Superior temporal gyrus (tissue), 1 donor: ENCODE measurements around the gene TMEM51.
"Not testable (repeated sequence)": the region's sequence is repeated elsewhere in the genome, so short reads cannot be mapped to it uniquely, and the experiment has no call there.

Source experiments
- DNase-seq: peaks from one replicate; pipeline ENCODE4 v3.0.0-alpha.2; 2016; ENCODE audit errors: extremely low spot score

The TMEM51 gene

DNA sequence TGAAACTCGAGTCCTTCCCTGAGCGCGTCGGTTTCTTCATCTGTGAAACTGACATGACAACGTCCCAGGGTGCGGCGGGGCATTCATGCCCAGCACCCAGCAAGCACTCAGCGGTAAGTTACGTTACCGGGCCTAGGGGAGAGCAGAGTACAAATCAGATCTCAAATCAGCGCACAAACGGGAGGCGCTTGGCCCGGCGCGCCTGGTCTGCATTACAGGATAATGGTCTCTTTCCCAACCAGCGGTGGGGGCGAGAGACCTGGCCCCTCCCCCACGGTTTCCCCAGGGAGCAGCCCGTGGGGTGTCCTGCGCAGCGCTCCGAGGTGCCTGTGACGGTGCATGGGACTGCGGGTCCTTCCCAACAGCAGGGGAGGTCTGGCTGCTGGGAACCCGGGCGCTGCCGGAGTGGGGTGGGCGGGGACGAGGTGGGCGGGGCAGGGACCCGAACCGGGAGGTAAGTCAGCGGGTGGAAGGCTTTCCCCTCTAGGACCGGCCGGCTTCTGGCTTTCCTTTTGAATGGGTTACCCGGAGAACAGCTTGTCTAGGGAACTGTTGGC, 1.0 kb downstream of the TMEM51 start:
- no peak for DNase-seq

DNA sequence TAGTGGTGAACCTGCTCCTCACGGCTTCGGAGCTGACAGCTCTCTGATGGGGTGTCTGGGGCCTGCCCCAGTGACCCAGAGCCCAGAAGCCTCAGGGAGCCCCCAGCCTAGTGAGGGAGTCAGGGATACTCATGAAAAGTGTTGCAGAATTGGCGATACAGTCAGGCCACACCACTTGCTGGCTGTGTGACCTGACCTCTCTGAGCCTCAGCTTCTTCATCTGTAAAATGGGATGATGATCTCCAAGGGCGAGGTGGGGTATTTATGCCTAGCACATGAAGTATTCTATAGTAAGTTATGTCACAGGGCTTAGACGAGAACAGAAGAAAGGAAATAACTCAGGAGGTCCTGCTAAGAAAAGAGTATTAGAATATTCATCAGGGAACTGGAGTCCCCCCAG, 1.6 kb downstream of the TMEM51 start:
- DNase-seq: no peak

DNA sequence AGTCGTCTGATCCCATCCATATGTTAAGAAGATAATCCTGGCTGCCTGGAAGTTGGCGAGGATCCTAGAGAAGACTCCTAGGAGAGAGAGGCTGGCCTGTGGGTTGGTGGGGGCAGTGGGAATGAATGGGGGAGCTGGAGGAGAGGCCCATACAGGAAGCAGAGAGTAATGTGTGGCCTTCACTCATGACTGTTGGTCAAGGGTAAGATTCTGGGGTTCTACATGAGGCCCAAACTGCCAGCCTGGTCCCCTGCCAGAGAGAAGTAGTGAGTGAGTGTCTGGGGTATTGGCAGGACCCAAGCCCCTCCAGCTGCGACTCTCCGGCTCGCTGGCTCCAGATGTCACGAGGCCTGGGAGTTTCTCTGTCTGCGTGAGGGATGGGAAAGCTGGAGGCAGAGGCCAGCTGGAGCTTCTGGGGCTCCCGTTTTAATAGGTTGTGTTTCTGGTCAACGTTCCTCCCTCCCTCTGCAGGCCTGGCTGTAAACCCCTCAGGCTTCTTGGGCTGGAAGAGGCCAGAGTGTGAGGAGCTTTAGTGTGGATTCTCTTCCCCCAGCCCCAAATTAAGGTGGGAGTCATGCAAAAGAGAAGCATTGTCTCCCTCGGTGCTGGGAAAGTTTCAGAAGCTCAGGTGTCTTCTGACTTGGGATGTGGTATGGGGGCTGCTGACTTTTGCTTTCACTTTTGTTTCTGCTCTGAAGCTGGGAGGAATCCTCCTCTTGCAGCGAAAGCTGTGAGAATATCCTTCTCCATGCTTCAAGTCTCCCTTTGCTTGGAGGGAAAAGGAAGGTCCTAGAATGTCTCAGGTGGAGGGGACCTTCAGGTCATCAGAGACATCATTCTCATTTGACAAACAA, 2.6 kb downstream of the TMEM51 start:
- no peak for DNase-seq

DNA sequence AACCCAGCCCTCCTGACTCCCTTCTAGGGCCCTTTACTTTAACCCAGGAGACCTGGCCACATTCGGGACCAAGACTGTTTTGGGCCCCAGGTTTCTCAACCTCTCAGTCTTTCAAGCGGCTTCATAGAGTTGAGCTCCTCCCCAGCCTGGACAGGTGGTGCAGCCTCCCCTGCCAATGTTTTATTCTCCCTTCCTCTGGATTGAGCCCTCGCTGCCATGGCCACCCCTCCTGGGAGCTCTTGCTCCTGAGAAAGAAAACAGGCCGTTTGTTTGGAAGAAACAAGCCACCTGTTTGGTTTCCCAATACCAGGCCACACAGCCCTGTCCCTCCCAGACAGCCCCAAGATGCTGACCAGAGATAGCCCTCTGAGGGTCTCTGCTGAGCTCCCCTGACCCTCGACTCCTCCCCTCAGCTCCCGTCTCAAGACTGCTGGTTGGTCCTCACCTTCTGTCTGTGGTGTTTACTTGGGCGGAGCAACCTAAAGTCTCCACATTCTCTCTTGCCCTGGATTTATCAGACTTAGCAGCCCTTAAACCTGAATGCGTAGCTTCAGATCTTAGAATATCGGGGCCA, 3.3 kb downstream of the TMEM51 start:
- no peak for DNase-seq

DNA sequence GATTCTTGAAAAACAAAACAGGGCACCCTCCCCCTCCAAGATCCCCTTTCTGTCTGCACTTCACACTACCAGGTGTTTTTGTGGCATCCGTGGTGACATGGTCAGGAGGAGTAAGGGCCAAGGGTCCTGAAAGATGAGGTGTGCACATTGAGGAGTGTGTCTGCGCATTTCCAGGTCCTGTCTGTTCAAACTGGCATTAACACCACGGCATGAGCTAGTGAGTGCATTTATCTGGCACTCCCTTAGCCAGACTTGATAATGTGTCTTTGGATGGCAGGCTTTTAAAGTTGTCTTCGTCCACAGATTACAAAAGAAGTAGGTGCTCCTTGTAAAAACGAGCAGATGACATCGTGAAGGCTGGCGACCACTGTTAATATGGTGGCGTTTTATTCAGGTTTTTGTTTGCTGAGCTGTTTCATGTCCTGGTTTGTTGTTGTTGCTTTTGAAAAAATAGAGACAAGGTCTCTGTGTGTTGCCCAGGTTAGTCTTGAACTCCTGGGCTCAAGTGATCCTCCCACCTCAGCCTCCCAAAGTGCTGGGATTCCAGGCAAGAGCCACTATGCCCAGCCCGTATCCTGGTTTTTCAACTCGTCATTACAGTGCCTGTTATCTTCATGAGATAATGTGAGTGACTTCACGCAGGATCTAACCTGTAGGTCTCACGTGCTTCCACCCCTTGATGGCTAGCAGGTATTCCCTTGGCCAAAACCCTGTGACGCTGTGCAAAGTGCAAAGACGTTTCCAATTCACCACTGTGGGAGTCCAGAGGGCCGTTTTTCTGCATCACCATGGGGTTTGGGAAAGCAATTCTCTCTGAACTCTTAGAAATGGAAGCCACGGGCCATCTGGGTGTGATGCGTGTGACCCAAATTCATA, 4.2 kb downstream of the TMEM51 start:
- no peak for DNase-seq

DNA sequence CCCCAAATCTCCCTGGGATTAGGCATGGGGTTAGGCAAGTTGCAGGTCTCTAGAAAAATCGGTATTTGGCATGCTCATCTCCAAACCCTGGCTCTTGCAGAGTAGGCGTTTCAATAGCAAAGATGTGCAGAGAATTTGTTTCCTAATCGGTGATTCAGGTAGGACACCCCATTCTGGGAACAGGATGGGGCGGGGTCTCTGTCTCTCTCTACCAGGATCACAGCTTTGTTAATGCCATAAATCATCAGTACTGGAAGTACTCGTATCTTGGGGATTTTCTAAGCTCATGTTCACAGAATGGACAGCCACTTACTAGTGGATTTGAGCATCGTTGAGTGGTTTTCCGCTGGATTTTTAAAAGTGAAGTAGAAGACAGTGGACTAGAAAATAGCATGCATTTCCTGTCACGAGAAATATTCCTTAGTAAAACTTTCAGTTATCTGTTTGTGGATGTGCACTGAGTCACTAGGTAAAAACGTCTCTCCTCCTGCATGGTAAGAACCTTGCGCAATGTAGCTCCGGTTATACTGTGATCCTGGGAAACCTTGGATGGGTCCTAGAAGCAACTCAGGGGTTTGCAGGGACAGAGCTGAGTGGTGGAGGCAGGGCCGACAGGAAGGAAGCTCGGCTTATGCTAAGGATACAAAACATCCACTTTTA, 5.1 kb downstream of the TMEM51 start:
- no peak for DNase-seq

DNA sequence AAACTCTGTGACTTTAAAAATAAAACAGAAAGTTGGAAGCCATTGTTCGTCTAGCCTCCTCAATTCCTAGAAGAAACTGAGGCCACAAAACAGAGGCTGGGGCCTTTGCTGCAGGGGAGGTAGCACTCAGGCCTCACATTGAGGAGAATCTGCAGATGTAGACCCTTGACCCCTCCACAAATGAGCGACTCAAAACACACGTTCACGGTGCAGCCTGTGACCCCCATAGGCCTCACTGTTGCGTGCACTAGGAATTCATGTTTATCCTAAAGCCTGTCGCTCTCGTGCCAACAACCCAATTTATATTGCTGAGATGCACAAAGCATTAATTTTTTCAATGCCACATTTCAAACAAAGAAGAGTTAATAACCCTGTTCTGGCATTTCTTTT, 5.6 kb downstream of the TMEM51 start:
- DNase-seq: no peak

DNA sequence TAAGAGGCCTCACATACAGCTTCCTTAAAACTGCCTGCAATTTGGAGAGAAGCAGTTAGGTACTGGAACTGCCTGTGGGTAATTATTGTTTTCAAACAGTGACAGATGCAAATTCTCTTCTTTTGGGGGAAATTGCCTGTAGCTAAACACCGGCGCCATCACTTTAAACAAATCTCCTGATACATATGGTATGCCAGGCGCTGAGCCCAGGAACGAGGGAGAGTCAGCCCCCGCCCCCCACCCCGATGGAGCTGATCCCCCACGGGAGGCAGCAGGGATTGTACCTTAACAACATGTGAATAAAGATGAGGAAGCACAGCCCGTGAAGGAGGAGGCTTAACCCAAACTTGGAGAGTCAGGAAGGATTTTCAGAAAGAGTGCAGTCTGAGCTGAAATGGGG, 7.1 kb downstream of the TMEM51 start:
- DNase-seq: no peak

DNA sequence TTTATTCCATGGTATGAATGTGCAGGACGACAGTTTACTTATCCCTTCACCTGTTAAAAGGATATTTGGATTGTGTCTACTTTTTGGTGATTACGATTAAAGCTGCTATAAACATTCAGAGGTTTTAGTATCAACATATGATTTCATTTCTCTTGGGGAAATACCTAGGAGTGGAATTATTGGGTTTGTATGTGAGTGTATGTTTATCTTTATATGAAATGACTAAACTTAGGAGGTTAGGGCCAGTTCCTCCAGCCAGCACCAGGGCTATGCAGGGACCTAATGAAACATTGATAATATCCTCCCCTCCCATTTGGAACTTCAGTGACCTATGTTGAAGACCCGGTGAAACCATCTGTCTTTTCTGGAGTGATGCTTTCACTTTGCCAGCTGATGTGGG, 13.8 kb downstream of the TMEM51 start:
- no peak for DNase-seq

DNA sequence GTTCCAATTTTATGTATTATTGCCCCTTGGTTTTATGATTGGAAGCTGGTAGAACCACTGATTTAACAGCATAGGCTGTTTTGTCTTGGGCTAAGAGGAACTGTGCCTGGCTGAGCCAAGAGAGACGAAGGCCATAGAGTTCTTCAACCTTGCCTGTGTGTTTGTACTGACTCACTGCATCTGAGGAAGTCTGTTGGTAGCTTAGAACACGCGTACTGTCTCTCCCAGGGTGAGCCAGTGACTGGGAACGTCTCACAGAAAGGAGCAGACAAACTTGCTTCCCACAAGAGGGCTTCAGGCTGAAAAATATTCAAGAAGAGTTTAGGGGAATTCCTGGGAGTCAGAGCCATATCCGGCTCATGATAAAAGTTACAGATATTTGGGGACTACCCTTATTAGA, 14.9 kb downstream of the TMEM51 start:
- DNase-seq: no peak

DNA sequence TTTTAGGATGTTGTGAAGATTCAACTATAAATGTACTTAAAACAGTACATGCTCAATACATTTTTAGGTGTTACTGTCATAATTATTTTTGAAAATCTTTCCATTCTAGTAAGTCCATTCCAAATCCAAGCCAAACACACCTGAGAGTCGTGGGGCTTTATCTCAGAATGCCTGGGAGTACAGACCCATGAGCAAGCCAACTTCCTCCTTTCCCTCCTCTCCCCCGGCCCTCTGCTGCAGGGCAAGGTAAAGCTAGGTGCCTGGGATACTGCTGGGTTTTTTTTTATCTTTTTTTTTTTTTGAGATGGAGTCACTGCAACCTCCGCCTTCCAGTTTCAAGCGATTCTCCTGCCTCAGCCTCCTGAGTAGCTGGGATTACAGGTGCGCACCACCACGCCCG, 16.5 kb downstream of the TMEM51 start:
- no peak for DNase-seq

DNA sequence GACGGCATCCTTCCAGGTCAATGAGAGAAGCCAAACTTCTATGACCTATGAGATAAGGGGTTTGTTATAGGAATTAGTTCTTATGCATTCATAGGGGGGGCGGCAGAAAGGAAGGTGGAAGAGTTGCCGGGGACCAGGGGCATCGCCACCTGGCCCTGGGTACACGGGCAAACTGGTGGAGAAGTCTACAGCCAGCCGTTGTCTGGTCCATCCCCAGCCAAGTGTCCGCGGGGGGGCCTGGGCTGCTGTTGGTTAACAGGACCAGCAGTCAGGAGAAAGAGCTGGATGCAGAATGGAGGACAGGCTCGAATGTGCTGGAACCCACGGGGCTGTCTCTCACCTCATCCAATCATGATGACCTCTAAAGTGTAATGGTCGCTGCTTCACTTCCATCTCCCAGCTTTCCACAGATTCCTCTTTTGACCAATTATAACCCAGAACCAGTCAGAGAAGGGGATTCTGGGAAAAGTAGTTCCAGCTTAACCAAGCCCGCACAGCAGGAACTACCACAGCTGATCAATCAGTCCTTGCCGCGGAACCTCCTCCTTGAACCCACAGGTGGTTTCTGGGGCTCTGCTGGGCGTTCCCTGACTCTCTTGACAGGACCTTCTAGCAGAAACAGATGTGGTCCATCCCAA, 17.8 kb downstream of the TMEM51 start:
- DNase-seq: no peak

DNA sequence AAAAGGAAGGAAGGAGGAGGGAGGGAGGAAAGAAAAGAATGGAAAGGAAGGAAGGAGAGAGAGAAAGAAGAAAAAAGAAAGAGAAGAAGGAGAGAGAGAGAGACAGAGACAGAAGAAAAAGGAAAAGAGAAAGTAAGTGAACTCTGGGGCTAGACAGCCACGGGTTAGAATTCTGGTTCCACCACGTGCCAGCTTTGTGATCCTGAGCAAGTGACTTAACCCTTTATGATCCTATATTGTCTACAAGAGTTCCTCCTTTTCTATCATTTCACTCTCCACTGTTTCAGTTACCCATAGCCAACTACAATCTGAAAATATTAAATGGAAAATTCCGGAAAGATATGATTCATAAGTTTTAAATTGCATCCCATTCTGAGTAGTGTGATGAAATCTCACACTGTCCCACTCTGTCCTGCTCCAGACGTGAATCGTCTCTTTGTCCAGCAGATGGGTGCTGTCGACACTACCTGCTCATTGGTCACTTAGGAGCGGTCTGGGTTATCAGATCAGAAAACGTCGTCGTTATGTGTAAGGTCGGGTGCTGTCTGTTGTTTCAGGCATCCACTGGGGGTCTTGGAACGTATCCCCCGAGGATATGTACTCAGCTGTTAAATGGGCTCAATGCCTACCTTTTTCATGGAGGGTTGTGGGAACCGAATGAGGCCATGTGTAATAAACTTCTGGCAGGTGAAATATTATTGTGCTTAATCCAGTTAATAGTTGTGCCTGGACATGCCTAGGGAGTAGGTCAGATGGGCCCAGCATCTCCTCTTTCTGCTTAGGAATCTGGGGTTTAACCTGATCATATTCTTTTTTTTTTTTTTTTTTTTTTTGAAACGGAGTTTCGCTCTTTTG, 19.1 kb downstream of the TMEM51 start:
- DNase-seq: no peak

DNA sequence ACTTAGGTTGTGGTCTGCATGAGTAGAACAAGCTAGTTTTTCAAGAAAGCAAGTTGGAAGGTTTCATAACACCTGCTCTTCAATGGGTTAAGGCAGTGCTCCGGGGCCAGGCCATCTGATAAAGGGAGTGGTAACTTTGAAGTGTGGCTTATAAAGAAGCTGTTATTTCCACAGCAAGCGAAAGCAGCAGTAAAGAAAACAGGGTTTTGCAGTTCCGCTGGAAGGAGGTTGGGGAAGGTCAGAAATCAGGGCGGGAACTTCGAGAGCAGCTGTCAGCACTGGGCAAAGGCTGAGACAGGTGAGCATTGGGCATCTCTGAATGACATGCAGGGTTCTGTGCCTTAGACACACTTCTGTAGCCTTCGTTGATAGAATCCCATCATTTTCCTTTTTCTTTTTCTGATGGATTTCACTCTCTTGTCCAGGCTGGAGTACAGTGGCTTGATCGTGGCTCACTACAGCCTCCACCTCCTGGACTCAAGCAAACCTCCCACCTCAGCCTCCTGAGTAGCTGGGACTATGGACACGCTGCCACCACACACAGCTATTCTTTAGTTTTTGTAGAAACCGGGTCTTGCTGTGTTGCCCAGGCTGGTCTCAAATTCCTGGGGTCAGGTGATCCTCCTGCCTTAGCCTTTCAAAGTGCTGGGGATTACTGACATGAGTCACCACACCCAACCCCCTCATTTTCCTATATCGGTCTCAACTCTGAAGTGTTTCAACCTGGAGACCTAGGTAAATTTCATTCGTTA, 20.5 kb downstream of the TMEM51 start:
- DNase-seq: no peak

DNA sequence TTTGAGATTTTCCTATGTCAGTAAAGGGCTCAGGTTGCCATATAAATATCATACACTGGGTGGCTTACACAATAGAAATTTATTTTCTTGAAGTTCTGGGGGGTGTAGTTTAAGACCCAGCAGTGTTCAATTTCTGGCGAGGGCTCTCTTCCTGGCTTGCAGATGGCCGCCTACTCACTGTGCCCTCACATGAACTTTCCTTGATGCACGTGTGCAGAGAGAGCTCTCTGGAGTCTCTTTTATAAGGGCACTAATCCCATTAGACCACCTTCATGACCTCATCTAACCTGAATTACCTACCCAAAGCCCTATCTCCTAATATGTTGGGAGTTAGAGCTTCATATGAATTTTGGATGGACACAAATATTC, 21.1 kb downstream of the TMEM51 start:
- no peak for DNase-seq

DNA sequence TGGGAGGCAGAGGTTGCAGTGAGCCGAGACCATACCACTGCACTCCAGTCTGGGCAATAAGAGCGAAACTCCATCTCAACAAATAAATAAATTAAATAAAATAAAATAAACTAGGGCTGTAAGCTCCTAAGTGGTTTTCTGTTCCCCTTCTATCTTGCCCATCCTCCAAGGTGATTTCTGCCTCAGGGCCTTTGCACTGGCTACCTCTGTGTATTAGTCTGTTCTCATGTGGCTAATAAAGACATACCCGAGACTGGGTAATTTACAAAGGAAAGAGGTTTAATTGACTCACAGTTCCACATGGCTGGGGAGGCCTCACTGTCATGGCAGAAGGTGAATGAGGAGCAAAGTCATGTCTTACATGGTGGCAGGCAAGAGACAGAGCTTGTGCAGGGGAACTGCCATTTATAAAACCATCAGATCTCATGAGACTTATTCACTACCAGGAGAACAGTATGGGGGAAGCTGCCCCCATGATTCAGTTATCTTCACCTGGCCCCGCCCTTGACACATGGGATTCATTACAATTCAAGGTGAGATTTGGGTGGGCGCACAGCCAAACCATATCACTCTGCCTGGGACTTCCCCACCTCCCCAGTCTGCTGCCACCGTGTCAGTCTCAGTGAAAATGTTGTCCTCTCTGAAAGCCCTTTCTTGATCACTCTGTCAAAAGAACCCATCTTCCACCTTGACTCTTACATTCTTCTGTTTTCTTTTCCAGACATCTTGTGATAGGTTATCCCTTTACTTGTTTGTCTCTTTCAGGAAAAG, 22.0 kb downstream of the TMEM51 start:
- DNase-seq: not testable (repeated sequence)

DNA sequence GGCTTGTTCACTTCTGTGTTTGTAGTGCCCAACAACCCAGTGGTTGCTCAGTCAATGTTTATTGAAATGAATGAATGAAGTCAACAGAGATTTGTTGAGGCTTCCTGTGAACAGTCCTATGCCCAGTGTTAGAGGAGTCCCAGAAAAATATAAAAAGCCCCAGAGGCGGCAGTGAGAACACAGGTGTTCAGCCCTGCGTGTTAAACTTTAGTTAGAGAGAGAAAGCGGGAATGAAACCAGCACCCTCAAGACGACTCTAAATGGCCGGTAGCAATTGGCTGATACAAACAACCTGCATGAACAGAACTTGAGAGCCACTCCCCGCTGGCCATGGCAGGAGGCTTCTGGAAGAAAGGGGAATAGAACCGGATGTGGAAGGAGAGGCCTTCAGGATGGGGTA, 22.6 kb downstream of the TMEM51 start:
- no peak for DNase-seq

DNA sequence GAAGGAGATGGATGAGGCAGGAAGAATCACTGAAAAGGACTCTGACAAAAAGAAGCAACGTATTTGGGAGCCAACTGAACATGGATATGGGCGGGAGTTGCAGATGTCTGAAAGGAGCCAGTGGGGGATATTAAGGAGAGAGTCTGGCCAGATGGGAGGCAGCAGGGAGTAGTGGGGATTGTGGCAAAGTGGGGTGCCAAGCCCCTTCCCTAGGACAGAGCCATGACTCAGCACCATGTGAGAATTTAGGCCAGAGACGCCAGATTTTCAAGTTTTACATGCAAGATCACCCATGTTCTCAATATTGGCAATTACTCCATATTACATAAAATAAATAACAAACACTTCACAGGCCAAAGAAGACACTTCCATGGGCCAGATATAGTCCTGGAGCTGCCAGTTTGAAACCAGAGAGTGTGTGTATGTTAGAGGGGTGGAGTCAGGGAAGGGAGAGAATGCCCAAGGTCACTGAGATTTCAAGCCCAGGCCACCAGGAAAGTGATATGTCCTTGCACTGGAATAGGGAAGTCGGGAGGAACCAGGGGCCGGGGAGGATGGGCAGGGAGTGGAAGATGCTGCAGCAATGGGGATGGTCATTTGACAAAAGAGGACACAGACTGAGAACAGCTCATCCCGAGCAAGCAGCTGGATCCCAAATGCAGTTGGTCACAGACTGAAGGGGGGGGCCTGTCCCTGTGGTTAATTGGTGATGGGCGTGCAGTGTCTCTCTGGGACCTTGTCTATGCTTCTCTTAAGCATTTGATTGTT, 23.5 kb downstream of the TMEM51 start:
- no peak for DNase-seq
